GM18868 (cell line): ENCODE data around the gene COQ10A.
A peak's percentile ranks its signal among the peaks of the same experiment; 100 is the strongest.
"Not testable (repeated sequence)": the region's sequence is repeated elsewhere in the genome, so short reads cannot be mapped to it uniquely, and the experiment has no call there.

Experiments used
- ATAC-seq: cut with Tn5 transposase; IDR thresholded peaks from one replicate; pipeline ENCODE4 v1.9.1; 2021; ENCODE audit warnings: mild to moderate bottlenecking, moderate library complexity; ENCODE audit not compliant: unreplicated experiment

COQ10A gene

DNA sequence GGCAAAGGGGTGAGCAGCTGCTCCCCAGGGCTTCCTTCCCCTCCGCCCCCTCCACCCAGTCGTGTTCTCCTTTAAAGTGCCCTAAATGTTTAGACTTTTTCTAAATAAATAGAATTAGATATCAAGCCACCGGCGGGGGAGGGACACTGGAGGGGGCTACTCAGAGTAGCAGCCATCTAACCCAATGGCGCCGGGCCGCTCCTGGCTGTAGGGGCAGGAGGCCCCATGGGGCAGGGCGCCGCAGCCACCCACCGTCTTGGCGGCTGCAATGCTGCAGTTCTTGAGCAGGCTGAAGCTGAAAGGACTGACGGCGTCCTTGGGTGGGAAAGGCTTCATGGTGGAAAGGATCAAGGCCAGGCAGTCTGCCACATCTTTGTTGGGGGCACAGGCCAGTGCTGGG, 23.8 kb upstream of the COQ10A start:
- no peak for ATAC-seq

DNA sequence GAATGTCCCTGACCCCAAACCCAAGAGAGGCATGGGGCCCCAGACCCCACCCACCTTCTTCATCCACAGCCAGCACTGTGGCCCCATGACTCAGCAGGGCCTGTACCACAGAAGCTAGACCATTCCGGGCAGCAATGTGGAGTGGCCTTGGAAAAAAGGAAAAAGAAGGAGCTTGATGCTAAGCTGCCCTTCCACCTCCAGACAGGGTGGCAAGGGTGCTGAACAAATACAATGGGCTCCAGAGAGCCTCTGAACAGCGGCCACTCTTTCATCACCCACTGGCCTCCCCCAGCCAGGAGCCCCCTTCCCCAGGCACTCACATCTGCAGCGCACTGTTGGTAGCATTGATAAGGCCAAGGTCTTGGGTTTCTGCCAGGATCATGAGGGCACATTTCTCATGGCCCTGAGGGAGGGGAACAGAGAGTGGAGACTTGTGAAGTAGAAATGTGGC, 23.0 kb upstream of the COQ10A start:
- no peak for ATAC-seq

GRCh38 chr12:56244494-56244893, 22.2 kb upstream of the COQ10A start:
- ATAC-seq = no peak

- ATAC-seq = no peak
Measured at GRCh38 chr12:56247923-56248322, 18.8 kb upstream of the COQ10A start.

- no peak for ATAC-seq
Measured at GRCh38 chr12:56248711-56249110, 18.0 kb upstream of the COQ10A start.

DNA sequence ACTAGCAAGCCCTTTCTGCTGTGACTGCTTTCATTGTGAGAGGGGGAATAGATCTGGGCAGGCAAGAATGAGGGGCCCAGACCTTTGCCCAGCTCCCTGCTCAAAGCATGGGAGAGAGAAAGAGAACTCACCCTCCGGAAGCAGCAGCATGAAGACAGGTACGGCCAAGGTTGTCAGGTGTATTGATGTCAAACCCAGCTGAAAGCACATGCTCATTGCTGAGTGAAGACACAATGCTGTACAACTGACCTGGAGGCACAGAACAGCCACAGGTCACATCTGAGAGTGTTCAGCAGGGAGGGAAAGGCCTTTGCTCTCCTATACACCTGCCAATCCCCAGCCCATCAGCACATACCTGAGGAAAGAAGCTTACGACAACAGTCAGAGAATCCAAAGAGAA, 14.1 kb upstream of the COQ10A start:
- no peak for ATAC-seq

GRCh38 chr12:56253091-56253490, 13.7 kb upstream of the COQ10A start:
- ATAC-seq = no peak

DNA sequence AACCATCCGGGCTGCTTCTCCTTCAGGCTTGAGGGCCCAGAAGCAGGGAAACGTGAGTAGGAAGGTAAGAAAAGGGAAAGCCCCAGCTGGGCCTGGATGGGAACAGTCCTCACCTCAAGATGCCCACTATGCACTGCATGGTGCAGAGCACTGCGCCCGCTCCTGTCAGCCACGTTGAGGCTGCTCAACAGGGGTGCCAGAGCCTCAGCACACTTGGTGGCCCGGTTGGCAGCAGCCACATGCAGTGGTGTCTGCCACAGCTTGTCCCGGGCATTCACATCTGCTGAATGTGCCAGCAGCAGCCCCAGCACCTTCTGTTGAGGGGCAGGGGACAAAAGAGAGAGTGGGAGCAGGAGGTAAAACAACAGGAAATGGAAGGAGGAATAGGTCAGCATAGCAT, 11.1 kb upstream of the COQ10A start:
- no peak for ATAC-seq

DNA sequence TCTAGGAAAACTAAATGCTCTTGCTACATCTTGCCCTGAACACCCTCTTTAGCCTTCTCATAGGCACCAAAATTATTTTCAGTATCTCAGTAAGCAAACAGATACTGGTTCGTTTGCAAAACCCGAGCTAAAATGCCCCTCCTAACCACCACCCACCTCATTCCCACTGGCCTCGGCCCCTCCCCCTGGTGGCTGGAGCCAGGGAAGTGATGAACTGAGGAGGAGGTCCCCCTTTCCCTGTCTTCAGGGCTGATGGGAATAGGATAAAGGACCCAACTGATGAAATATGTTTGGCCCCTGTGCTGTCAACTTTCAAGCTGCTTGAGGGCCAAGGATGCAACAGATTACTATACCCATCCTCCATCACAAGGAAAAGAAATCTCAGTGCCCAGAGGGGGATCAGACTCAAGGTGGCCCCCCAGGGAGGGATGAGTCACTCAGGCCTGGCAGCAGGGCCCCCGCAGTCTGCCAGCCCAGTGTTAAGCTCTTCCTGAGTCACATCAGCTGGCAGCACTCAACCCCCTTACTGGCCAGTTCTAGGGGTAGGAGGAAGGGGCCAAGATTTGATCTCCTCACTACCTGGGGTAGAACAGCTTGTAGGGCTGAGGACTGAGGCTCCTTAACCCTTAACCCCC, 10.3 kb upstream of the COQ10A start:
- ATAC-seq = no peak

DNA sequence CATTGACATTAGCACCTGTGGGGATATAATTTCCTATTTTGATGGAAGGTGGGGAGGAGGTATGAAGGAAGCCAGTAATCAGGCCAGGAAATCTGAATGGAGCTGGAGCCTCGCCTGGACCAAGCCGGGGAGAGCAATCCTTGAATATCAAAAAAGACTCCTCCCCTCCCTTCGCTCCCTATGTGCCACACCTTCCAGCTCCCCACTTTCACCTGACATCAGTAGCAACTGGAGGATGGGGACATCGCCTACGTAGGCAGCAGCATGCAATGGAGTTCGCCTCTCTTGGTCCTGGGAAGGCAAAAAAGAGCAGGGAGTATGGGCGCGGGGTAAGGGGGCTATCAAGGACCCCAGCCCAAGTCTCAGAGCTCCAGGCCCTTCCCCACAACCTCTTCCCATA, 9.7 kb upstream of the COQ10A start:
- no peak for ATAC-seq

DNA sequence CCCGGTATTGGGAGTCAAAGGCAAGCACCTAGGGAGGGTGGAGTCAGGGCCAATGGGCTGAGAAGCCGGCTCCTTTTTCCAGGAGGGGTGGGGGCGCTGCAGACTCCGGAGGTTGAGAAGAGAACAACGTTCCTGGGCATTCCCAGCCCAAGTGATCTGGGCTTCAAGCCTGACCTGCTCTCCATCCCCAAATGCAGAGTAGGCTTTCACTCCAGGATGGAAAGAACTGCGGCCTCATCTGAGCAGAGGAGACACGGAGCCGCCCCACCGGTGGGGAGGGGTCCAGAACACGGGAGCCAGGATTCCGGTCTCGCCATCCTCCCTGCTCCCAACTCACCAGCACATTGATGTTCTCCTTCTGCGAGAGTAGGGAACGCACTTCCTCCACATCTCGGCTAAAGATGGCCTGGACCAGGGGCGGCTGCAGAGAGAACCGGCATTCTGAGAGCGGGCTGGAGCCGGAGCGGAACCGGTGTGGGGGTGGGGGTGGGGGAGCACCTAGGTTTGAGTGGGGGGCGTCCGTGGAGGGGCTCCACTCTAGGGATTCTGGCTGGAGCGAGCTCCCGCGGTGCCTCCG, 9.2 kb upstream of the COQ10A start:
- ATAC-seq = no peak

DNA sequence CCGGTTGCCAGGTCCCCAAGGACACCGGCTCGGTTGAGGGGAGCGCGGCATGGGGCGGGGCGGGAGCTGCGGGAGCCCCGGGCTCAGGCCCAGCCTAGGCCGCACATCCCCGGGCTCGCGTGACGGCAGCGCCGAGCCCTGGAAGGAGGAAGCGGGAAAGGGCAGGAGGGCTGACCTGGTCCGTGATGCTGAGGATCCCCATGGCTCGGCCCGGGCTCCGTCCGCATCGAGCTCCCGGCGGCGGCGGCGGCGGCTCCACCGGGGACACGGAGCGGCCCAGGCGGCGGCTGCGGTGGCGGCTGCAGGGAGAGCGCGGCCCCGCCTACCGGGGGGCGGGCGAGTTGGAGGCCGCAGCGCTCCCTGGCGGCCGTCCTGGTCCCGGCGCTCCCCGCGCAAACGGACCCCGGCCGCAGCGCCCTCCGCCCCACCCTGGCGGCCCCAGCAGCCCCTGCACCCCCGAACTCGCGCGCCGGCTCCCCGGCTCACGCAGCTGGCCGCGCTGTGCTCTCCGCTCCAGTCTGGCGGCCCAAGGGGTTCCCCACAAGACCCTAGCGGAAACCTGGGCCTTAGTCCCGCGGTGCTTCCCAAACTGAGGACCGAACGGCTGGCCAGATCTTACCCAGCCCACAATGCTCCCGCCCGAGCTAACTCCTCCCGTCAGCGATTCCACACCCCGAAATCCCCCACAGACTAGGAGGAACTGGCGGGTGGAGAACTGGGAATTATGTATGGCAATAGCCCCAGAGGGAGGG, 8.5 kb upstream of the COQ10A start, which contains the start of gene ANKRD52:
Gene ANKRD52, minus strand, starts transcription at position 317 of the 752 bp plus-strand sequence. Its CDS starts 115 bp downstream, at position 202.
- peak; percentile 89 for ATAC-seq

- no peak for ATAC-seq
Measured at GRCh38 chr12:56258820-56259183, 7.9 kb upstream of the COQ10A start.

GRCh38 chr12:56260380-56260779, 6.4 kb upstream of the COQ10A start:
- no peak for ATAC-seq

- ATAC-seq = no peak
Measured at GRCh38 chr12:56260921-56261320, 5.8 kb upstream of the COQ10A start.

GRCh38 chr12:56261503-56262232, 5.1 kb upstream of the COQ10A start:
- ATAC-seq = no peak

DNA sequence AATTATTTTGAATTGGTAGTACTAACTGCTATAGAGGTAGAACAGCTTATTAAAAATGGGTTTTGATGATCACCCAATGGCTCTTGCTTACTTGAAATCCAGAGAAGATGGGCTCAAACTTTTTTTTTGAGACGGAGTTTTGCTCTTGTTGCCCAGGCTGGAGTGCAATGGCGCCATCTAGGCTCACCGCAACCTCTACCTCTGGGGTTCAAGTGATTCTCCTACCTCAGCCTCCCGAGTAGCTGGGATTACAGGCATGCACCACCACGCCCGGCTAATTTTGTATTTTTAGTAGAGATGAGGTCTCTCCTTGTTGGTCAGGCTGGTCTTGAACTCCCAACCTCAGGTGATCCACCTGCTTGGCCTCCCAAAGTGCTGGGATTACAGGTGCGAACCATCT, 3.8 kb upstream of the COQ10A start:
- not testable (repeated sequence) for ATAC-seq

DNA sequence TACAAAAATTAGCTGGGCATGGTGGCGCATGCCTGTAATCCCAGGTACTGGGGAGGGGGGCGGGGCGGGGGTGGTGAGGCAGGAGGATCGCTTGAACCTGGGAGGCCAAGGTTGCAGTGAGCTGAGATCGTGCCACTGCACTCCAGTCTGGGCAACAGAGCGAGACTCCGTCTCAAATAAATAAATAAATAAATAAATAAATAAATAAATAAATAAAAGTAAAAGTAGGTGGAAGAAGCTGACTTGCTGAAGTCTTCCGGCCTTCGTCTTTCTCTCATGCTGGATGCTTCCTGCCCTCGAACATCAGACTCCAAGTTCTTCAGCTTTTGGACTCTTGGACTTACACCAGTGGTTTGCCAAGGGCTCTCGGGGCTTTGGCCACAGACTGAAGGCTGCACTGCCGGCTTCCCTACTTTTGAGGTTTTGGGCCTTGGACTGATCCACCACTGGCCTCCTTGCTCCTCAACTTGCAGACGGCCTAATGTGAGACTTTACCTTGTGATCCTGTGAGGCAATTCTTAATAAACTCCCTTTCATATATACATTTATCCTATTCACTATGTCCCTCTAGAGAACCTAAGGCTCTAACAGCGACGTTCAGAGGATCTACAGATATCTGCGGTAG, 562 bp upstream of the COQ10A start:
- ATAC-seq = not testable (repeated sequence)

- ATAC-seq = peak; percentile 9
Measured at GRCh38 chr12:56267443-56268071, 815 bp downstream of the COQ10A start.

DNA sequence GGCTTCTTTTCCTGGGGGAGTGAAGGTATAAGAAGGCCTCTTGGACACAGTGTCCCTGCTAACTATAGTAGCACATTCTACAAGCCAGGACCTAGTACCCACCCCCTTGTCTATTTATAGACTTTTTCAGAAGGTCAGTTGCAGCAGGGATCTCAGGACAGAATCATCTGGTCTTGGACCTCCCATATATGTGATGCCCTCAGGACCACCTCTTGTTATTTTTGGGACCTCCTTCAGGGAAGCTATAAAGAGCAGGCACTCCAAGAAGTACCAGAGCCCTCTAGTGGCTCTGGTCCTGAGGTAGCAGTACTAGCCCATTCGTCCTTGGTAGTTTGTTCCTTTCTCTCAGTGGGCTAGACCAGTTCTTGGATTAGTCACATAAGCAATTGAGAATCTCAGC, 4.3 kb downstream of the COQ10A start:
- ATAC-seq = no peak

DNA sequence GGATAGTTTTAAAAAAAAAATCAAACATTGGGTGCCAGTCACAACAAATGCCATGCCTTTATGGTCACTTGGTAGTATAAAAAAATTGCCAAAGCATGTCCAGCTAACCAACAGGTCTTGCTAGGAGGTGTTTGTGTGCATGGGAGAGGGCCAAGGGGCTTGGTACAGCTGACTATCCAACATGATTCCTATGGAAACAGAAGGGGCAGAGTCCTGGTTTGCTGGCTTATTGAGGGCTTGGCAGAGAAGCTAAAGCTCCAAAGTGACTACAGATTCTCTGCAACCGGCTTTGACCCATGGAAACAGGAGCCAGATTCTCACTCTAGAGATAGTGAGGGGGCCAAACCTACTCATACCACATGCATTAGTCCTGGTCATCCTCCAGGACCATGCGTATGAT, 5.7 kb downstream of the COQ10A start:
- not testable (repeated sequence) for ATAC-seq
